Keratinocyte (primary cell): Measurements from ENCODE around the gene ASAP3.
"Not testable (repeated sequence)": the region's sequence is repeated elsewhere in the genome, so short reads cannot be mapped to it uniquely, and the experiment has no call there.

Experiments
- EZH2 ChIP-seq: IDR thresholded peaks from one replicate; pipeline ENCODE4 v1.6.1; 2012; ENCODE audit warnings: inconsistent platforms, mild to moderate bottlenecking, low read length, moderate library complexity
- TF ChIP-seq, protein P1 (sequence below), 3 experiments: IDR thresholded peaks in 1 of 3; conservative IDR thresholded peaks in 1 of 3; optimal IDR thresholded peaks in 1 of 3; 2 replicates in 2 of 3; 3 replicates in 1 of 3; pipeline versions ENCODE3 to v1.5.1; 2011; ENCODE audit warnings: low read length in 3 of 3, mild to moderate bottlenecking in 3 of 3, moderate library complexity in 2 of 3, control low read depth in 1 of 3, inconsistent platforms in 1 of 3; ENCODE audit not compliant: insufficient read depth in 2 of 3; ENCODE audit errors: extremely low read depth in 1 of 3

- TF ChIP-seq, protein P1, sequence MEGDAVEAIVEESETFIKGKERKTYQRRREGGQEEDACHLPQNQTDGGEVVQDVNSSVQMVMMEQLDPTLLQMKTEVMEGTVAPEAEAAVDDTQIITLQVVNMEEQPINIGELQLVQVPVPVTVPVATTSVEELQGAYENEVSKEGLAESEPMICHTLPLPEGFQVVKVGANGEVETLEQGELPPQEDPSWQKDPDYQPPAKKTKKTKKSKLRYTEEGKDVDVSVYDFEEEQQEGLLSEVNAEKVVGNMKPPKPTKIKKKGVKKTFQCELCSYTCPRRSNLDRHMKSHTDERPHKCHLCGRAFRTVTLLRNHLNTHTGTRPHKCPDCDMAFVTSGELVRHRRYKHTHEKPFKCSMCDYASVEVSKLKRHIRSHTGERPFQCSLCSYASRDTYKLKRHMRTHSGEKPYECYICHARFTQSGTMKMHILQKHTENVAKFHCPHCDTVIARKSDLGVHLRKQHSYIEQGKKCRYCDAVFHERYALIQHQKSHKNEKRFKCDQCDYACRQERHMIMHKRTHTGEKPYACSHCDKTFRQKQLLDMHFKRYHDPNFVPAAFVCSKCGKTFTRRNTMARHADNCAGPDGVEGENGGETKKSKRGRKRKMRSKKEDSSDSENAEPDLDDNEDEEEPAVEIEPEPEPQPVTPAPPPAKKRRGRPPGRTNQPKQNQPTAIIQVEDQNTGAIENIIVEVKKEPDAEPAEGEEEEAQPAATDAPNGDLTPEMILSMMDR (optimal IDR thresholded peaks at IDR 0.05 in 1 of 3, IDR thresholded peaks at IDR 0.05 in 1 of 3, conservative IDR thresholded peaks at IDR 0.05 in 1 of 3; ENCODE audit: extremely low read depth in 1 of 3, insufficient read depth in 2 of 3, low read length in 3 of 3): not testable (repeated sequence)
- not testable (repeated sequence) for TF ChIP-seq EZH2
Measured at GRCh38 chr1:23494836-23495235, 10.9 kb upstream of the ASAP3 start.
